Aorta (tissue), 5 donors: ENCODE measurements around the gene TMEM9. TPM values are rescaled to one million over a fixed set of nuclear protein-coding genes. Genes with fewer than 3 reads are reported as not detected.

Source experiments
- ATAC-seq: fragments of 200-7000 bp; cut with Tn5 transposase; one replicate; pipeline ENCODE4 v1.9.1; 2022; ENCODE audit warnings: moderate library complexity; ENCODE audit not compliant: low FRiP score
- DNase-seq, 2 donors: peaks; one replicate each; pipeline ENCODE4 v3.0.0-alpha.2; 2020
- H3K27ac ChIP-seq, 2 donors: one replicate each; pipeline ENCODE4 v1.5.1; 2013; ENCODE audit warnings: low read length in 2 of 2, mild to moderate bottlenecking in 2 of 2, moderate library complexity in 2 of 2, control low read depth in 1 of 2, inconsistent platforms in 1 of 2, low read depth in 1 of 2
- H3K27me3 ChIP-seq, 2 donors: one replicate each; pipeline ENCODE4 v1.6.1; 2013; ENCODE audit warnings: control low read depth in 1 of 2, low read length in 1 of 2, mild to moderate bottlenecking in 1 of 2, moderate library complexity in 1 of 2; ENCODE audit not compliant: insufficient read depth in 2 of 2, control insufficient read depth in 1 of 2
- H3K36me3 ChIP-seq, 2 donors: one replicate each; pipeline ENCODE4 v1.6.1; 2013; ENCODE audit warnings: control low read depth in 1 of 2, low read length in 1 of 2, mild to moderate bottlenecking in 1 of 2; ENCODE audit not compliant: insufficient read depth in 2 of 2, control insufficient read depth in 1 of 2
- H3K4me1 ChIP-seq, 2 donors: one replicate each; pipeline ENCODE4 v1.6.1; 2013; ENCODE audit warnings: low read length in 2 of 2, control low read depth in 1 of 2, mild to moderate bottlenecking in 1 of 2, moderate library complexity in 1 of 2; ENCODE audit not compliant: insufficient read depth in 2 of 2, control insufficient read depth in 1 of 2
- H3K4me3 ChIP-seq, 2 donors: one replicate each; pipeline ENCODE4 v1.5.1; 2013; ENCODE audit warnings: low read length in 2 of 2, control low read depth in 1 of 2, mild to moderate bottlenecking in 1 of 2
- H3K9me3 ChIP-seq: one replicate; pipeline ENCODE4 v1.6.1; 2013; ENCODE audit warnings: mild to moderate bottlenecking, low read length; ENCODE audit not compliant: control insufficient read depth
- WGBS, 2 donors: extraction: QIAGEN DNeasy Blood & Tissue Kit; methylation state at CpG; one replicate each; pipeline ENCODE4 v1.1.7; 2013; 5-methylcytosine and 5-hydroxymethylcytosine counted together
- intact Hi-C, 2 donors: fragments of 100-400 bp; cut with DNase I; formaldehyde crosslinking; loops; one replicate each; pipeline versions ENCODE4 v1.14.2 to v1.15.0; 2022
- polyA plus RNA-seq, 2 donors: library from polyadenylated mRNA; stranded (reverse); fragments of 200-250 nt; gene quantifications; one replicate each; pipeline ENCODE4 v1.2.3, GENCODE V29; 2013
- total RNA-seq, 2 donors: library from RNA; stranded (reverse); fragmentation: NEBNext Ultra II Directional; extraction: Animal tissue kit (Norgen Biotek cat#: 25700); gene quantifications; one replicate each; pipeline ENCODE4 v1.2.1, GENCODE V29; 2021
- donor health status: healthy with polysubstance abuse.
- donor health status: Bipolar disorder and iron deficiency.
- donor health status: DM: no; HTN: no; CAD: no.
- donor health status: DM: no; HTN: no; CAD: no.
- donor health status: DM: yes; HTN: yes; CAD: no.

The TMEM9 gene
- total and polyA plus RNA-seq, 4 donors, result 36.3 to 77.7 (median 45.2) TPM

DNA sequence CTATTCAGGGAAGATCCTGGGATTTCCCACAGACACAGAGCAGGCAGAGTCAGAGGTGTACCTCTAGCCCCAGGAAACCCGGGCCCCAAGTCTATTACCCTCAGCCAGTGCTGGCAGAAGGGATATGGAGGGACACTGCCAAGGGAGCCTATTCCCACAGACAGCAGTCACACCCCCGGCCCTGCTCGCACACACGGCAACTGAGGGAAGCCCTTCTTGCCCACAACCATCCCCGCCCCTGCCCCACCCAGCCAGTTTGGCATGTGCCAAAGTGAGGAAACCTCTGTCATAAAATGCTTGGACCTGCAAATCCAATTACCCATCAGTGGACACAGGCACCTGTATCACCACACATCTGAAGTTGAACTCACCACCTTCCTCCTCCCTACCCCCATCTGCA, 48.6 kb downstream of the TMEM9 start:
- no peaks in the 10 kb centered on the region for H3K4me1 ChIP-seq
- H3K27me3 ChIP-seq, result no peaks in the 10 kb centered on the region
- H3K27ac ChIP-seq, result no peak overlapping the region
- intact Hi-C loops, result no loop called here
- 86 to 88% methylated on average over 5 of the region's 5 CpGs for WGBS, 2 donors
- H3K36me3 ChIP-seq, result no peaks in the 10 kb centered on the region
- DNase-seq, result peak in 1 of 2 donors; percentile 66
- H3K4me3 ChIP-seq, result no peak overlapping the region
- no peaks in the 10 kb centered on the region for H3K9me3 ChIP-seq
- no peak for ATAC-seq

GRCh38 chr1:201104141-201104540, 50.1 kb downstream of the TMEM9 start:
- no peaks in the 10 kb centered on the region for H3K36me3 ChIP-seq
- DNase-seq, result peak in 1 of 2 donors; percentile 39
- no peak for ATAC-seq
- H3K9me3 ChIP-seq, result no peaks in the 10 kb centered on the region
- H3K27me3 ChIP-seq, result no peaks in the 10 kb centered on the region
- H3K4me1 ChIP-seq, result no peaks in the 10 kb centered on the region
- intact Hi-C loops, result no loop called here
- WGBS, 2 donors, result 63 to 69% methylated on average over 1 of the region's 1 CpG
- no peak overlapping the region for H3K27ac ChIP-seq
- H3K4me3 ChIP-seq, result no peak overlapping the region

DNA sequence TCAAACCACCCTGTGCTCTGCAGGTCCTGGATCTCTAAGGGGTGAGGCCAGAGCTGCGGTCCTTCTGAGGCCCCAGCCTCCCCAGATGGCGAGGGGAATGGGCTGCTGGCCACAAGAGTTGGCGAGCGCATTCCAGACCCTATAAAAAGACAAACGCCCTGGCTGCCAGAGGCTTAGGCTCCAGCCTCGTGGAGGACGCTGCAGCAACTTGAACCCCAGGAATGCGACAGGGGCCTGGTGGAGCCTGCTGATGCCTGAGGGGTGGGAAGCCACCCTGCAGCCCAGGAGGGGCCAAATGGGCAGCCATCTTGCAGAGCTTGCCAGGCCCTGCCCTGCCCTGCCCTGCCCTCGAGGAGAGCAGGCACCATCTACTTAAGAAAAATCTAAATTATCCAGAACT, 50.6 kb downstream of the TMEM9 start:
- no peak overlapping the region for H3K27ac ChIP-seq
- peak in 1 of 2 donors; percentile 27 for DNase-seq
- 45 to 70% methylated on average over 9 of the region's 9 CpGs for WGBS, 2 donors
- no peaks in the 10 kb centered on the region for H3K4me1 ChIP-seq
- H3K4me3 ChIP-seq, result no peak overlapping the region
- H3K36me3 ChIP-seq, result no peaks in the 10 kb centered on the region
- intact Hi-C loops, result no loop called here
- no peaks in the 10 kb centered on the region for H3K27me3 ChIP-seq
- ATAC-seq, result no peak
- H3K9me3 ChIP-seq, result no peaks in the 10 kb centered on the region

DNA sequence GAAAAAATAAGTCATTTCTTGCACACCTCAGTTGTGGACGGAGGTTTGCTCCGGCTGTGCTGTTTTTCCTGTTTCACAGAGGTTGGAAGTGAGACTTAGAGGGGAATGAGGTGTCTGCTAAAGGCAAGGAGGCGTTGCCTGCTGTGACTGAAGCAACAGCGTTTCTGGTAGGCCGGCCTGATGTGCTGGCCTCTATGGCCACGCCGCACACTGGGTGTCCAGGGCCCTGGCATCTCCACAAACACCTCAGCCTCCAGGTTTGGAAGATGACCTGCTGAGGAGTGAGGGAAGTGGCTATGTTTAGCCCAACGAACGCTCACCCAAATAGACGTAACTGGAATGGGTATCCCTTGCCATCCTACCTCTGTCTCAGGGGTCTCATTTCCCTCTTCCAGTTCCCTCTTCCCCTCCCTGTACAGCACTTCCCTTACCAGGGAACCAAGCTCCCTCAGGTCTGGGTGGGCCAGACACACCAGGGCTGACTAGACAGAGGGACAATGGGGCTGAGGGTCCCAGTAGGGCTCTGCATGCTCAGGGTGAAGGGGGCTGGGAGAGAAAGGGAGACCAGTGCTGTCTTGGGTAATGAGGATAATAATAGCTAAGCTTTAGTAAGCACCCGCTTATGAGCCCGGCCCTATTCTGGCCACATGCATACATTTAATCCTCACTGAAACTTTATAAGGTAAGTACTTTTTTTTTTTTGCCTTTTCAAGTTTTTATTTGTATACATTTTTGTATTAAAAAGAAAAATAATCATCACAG, 53.9 kb downstream of the TMEM9 start:
- intact Hi-C loops, result no loop called here
- peak in 1 of 2 donors; percentile 28 for DNase-seq
- 94% methylated on average over 12 of the region's 12 CpGs for WGBS, 2 donors
- Histone ChIP-seq H3K27ac (no peak overlapping the region), H3K36me3 (no peaks in the 10 kb centered on the region), H3K27me3 (no peaks in the 10 kb centered on the region), H3K4me1 (no peaks in the 10 kb centered on the region), H3K4me3 (no peak overlapping the region), H3K9me3 (no peaks in the 10 kb centered on the region)
- ATAC-seq, result no peak

DNA sequence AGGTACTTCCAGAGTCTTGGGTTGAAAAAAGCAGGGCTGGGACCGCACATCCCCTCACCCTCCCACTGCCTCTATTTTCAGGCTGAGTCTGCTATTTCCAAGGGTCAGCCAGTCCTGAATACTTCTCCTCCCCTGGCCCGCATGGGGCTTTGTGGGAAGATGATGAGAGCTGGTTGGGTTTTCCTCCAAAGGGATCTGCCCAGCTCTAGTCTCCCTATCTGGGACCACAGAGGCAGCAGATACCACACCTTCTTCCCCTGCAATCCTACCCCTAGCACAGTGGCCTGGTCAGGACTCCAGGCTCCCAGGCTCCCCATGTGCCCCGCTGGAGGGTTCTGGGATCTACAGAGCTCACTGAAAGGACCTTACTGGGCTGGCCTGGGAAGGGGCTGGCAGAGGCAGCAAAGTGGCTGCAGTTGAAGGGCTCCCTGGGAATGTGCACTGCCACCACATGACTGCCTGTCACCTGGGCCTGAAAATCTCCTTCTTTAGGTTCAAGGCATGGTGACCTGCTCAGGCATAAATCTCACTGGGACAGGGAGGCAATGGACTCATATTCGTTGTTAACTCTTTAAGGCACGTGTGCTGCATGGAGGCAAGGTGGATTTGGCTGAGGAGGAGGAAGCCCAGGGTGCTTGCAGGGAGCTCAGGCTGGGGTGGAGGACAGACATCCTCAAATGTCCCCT, 55.1 kb downstream of the TMEM9 start:
- WGBS, 2 donors, result 78 to 79% methylated on average over 5 of the region's 5 CpGs
- Histone ChIP-seq H3K4me3 (no peak overlapping the region), H3K27me3 (no peaks in the 10 kb centered on the region), H3K36me3 (no peaks in the 10 kb centered on the region), H3K27ac (no peak overlapping the region), H3K9me3 (no peaks in the 10 kb centered on the region), H3K4me1 (no peaks in the 10 kb centered on the region)
- intact Hi-C loops, result no loop called here
- ATAC-seq (no peak), DNase-seq (peak in 1 of 2 donors; percentile 51)

GRCh38 chr1:201096977-201097856, 57.1 kb downstream of the TMEM9 start:
- Histone ChIP-seq H3K27me3 (no peaks in the 10 kb centered on the region), H3K36me3 (no peaks in the 10 kb centered on the region), H3K4me3 (no peak overlapping the region), H3K27ac (no peak overlapping the region), H3K9me3 (no peaks in the 10 kb centered on the region), H3K4me1 (no peaks in the 10 kb centered on the region)
- no peak for DNase-seq
- ATAC-seq, result no peak
- 92% methylated on average over 17 of the region's 17 CpGs for WGBS, 2 donors
- intact Hi-C loops, result no loop called here

DNA sequence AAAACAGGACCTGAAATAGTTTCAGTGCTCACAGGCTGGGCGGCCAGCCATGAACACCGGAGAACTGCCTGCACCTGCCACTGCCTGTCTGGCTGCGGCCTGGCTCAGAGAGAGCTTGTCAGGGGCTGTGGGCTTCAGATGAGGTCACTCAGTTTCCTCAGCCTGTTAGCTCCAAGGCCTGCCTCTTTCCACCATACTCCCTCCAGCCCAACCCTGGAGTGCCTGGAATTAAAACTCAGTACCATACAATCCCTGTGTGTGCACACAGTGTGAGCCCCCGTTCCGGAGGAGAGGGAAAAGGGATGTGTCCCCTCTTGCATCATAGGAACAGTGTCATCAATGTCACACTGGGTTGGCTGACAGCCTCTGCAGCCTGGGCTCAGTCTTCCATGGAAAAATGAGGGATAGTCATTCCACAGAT, 58.2 kb downstream of the TMEM9 start:
- H3K4me1 ChIP-seq, result no peaks in the 10 kb centered on the region
- no peak overlapping the region for H3K27ac ChIP-seq
- no peak for ATAC-seq
- WGBS, 2 donors, result 75 to 76% methylated on average over 5 of the region's 5 CpGs
- no peak overlapping the region for H3K4me3 ChIP-seq
- intact Hi-C loops, result no loop called here
- no peaks in the 10 kb centered on the region for H3K27me3 ChIP-seq
- H3K9me3 ChIP-seq, result no peaks in the 10 kb centered on the region
- no peaks in the 10 kb centered on the region for H3K36me3 ChIP-seq
- DNase-seq, result peak in 1 of 2 donors; percentile 48

DNA sequence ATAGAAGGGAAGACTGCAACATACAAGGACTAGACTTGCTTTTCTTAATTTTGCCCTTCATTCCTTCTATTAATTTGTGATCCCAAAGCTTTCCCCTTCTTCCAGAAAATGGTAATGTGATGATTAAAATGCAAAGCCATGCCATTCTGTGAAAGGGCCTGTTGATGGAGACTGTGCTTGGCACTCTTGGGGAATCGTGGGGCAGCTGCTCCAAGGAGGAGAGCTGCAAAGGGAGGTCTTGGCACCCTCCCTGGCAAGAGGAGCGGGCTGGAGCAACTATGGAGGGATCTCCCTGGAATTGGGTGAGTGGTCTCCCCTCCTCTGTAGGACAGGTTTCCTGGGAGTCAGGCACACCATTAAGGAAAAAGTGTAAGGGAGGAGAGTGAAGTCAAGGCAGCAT, 58.7 kb downstream of the TMEM9 start:
- no peaks in the 10 kb centered on the region for H3K9me3 ChIP-seq
- DNase-seq (no peak), ATAC-seq (no peak)
- H3K36me3 ChIP-seq, result no peaks in the 10 kb centered on the region
- WGBS, 2 donors, result 93% methylated on average over 2 of the region's 2 CpGs
- no peaks in the 10 kb centered on the region for H3K27me3 ChIP-seq
- H3K4me1 ChIP-seq, result no peaks in the 10 kb centered on the region
- intact Hi-C loops, result no loop called here
- H3K4me3 ChIP-seq, result no peak overlapping the region
- no peak overlapping the region for H3K27ac ChIP-seq
